VCaP (cell line): ENCODE measurements around the gene MNAT1.

Experiments used
- H3K27ac ChIP-seq: fragments of 450-650 bp; 2 replicates; pipeline ENCODE4 v1.5.1; 2017
- CTCF ChIP-seq: fragments of 450-650 bp; conservative IDR thresholded peaks from 2 replicates; pipeline ENCODE4 v1.5.1; 2017; ENCODE audit warnings: mild to moderate bottlenecking, moderate library complexity

MNAT1 gene

GRCh38 chr14:60893911-60894310 lies 159.3 kb downstream of the MNAT1 start:
- TF ChIP-seq CTCF, result no peak
- H3K27ac ChIP-seq, result no peak overlapping the region

- H3K27ac ChIP-seq, result no peak overlapping the region
- no peak for TF ChIP-seq CTCF
These were observed 169.8 kb downstream of the MNAT1 start for GRCh38 chr14:60904381-60904780.

- H3K27ac ChIP-seq, result no peak overlapping the region
- no peak for TF ChIP-seq CTCF
These were observed 171.4 kb downstream of the MNAT1 start for GRCh38 chr14:60905923-60906322.

GRCh38 chr14:60915781-60916180 lies 181.2 kb downstream of the MNAT1 start:
- H3K27ac ChIP-seq, result no peak overlapping the region
- TF ChIP-seq CTCF, result no peak

- TF ChIP-seq CTCF, result no peak
- H3K27ac ChIP-seq, result no peak overlapping the region
These were observed 187.5 kb downstream of the MNAT1 start for GRCh38 chr14:60922050-60922449.

GRCh38 chr14:60925286-60925685 lies 190.7 kb downstream of the MNAT1 start:
- TF ChIP-seq CTCF, result no peak
- H3K27ac ChIP-seq, result no peak overlapping the region

GRCh38 chr14:60926002-60926401 lies 191.4 kb downstream of the MNAT1 start:
- H3K27ac ChIP-seq, result no peak overlapping the region
- TF ChIP-seq CTCF, result no peak

- no peak overlapping the region for H3K27ac ChIP-seq
- TF ChIP-seq CTCF, result no peak
These were observed 196.7 kb downstream of the MNAT1 start for GRCh38 chr14:60931218-60931617.
